ENCODE results near the gene SCUBE2. TPM values are rescaled to one million over a fixed set of nuclear protein-coding genes. Genes with fewer than 3 reads are reported as not detected.

The SCUBE2 gene
- total RNA-seq, 3 donors from 2014 or later, result 8.7 to 18.7 (median 15.9) TPM

DNA sequence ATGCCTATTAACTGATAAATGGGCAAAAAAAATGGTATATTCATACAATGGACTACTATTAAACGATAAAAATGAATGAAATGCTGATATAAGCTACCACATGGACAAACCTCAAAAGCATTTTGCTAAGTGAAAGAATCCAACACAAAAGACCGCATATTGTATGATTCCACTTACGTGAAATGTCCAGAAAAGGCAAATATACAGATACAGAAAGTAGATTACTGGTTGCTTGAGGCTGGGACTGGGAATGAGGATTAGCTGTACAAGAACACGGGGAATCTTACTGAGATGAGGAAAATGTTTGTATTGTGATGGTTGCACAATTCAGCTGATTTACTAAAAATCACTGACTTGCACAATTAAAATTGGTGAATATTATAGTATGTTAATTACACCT is 8.8 kb downstream of the SCUBE2 start:
- H3K9me3 ChIP-seq, result no peaks in the 10 kb centered on the region
- DNase-seq (no peak), ATAC-seq (no peak)
- H3K4me3 ChIP-seq, result no peak overlapping the region
- intact Hi-C loops (cut with DNase I, micrococcal nuclease), result no loop called here
- TF ChIP-seq, protein P1, sequence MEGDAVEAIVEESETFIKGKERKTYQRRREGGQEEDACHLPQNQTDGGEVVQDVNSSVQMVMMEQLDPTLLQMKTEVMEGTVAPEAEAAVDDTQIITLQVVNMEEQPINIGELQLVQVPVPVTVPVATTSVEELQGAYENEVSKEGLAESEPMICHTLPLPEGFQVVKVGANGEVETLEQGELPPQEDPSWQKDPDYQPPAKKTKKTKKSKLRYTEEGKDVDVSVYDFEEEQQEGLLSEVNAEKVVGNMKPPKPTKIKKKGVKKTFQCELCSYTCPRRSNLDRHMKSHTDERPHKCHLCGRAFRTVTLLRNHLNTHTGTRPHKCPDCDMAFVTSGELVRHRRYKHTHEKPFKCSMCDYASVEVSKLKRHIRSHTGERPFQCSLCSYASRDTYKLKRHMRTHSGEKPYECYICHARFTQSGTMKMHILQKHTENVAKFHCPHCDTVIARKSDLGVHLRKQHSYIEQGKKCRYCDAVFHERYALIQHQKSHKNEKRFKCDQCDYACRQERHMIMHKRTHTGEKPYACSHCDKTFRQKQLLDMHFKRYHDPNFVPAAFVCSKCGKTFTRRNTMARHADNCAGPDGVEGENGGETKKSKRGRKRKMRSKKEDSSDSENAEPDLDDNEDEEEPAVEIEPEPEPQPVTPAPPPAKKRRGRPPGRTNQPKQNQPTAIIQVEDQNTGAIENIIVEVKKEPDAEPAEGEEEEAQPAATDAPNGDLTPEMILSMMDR (IDR thresholded peaks at IDR 0.05), result no peak
- H3K36me3 ChIP-seq (ENCODE audit: low read depth), result no peaks in the 10 kb centered on the region
- H3K4me1 ChIP-seq (ENCODE audit: low read depth), result no peaks in the 10 kb centered on the region

DNA sequence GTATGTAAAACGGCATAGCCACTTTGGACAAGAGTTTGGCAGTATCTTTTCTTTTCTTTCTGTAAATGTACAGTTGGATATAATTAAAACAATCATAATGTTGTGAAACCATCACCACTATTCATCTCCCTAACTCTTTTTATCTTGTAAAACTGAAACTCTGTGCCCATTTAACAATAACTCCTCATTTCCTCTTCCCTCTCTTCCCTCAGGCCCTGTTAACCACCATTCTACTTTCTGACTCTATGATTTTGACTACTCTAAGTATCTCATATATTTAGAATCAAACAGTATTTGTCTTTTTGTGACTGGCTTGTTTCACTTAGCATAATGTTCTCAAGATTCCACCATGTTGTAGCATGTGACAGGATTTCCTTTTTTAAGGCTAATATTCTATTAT is 10.2 kb downstream of the SCUBE2 start:
- Histone ChIP-seq H3K9me3 (no peaks in the 10 kb centered on the region), H3K4me3 (no peak overlapping the region), H3K4me1 (ENCODE audit: low read depth) (no peaks in the 10 kb centered on the region), H3K36me3 (ENCODE audit: low read depth) (no peaks in the 10 kb centered on the region)
- TF ChIP-seq, protein P1 (IDR thresholded peaks at IDR 0.05), result no peak
- DNase-seq, result no peak
- intact Hi-C loops (cut with DNase I, micrococcal nuclease), result no loop called here
- ATAC-seq, result no peak

DNA sequence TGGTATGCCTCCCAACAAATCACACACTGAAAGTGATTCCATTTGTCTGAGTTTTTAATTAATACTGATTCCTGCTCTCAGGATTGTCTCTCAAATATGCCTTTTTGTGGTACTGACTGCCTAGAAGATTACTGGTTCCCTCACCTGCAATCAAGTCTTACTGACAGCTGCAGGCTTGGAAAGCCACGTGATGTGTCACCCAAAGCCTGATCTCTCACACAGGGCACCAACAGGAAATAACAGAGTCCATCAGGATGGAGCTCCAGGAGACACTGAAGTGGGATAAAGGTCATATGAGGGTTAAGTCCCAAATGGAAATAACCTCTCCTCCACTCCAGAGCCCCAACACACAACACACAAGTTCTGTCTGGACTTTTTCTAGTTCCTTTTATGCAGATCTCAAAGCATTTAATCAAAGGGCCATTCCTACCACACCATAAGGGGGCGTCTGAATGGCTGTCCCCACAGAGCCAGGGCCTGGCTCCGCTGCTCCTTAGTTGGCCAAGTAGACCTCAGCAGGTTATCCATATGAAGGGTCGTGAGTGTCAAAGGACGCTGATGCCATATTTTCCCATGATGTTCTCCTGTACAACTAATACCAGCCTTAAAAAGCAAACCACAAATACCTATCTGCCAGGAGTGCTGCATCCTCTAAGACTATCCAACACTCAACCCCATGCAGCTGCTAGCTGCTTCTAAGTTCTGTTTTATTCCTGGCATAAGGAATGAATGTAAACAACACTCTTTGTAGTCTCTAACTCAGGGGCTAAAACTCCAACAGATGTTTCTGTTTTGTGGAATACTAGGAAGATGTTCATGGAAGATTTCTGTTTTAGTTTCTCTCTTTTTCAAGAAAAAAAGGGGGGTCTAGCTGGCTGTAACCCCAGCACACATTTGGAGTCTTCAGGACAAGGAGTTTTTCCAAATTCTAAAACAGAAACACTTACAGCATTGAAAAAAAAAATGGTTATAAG is 13.0 kb downstream of the SCUBE2 start:
- TF ChIP-seq, protein P1 (IDR thresholded peaks at IDR 0.05), result no peak
- DNase-seq, result no peak
- ATAC-seq, result peak; percentile 64
- Histone ChIP-seq H3K4me1 (ENCODE audit: low read depth) (no peaks in the 10 kb centered on the region), H3K9me3 (no peaks in the 10 kb centered on the region), H3K4me3 (no peak overlapping the region), H3K36me3 (ENCODE audit: low read depth) (no peaks in the 10 kb centered on the region)
- intact Hi-C loops (cut with DNase I, micrococcal nuclease), result no loop called here

DNA sequence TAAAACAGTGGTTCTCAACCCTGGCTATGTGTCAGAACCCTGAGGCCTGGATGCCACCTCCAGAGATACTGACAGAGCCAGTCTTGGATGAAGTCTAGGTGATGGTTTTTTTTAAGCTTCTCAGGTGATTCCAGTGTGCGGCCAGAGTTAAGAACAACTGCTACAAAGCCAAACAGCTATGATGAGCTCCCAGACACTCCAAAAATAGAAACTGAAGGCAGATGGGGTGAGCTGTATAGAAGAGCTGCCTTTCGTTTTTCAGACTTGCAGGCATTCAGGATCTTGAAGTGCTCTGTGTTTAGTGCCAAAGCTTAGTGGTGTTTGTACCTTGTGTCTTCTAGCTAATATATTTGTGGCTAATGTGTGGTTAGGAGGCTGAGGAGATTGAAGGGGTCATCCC is 14.2 kb downstream of the SCUBE2 start:
- H3K9me3 ChIP-seq, result no peaks in the 10 kb centered on the region
- no peak for ATAC-seq
- H3K36me3 ChIP-seq (ENCODE audit: low read depth), result no peaks in the 10 kb centered on the region
- intact Hi-C loops (cut with DNase I, micrococcal nuclease), result no loop called here
- TF ChIP-seq, protein P1 (IDR thresholded peaks at IDR 0.05), result no peak
- no peak for DNase-seq
- H3K4me3 ChIP-seq, result no peak overlapping the region
- H3K4me1 ChIP-seq (ENCODE audit: low read depth), result no peaks in the 10 kb centered on the region

DNA sequence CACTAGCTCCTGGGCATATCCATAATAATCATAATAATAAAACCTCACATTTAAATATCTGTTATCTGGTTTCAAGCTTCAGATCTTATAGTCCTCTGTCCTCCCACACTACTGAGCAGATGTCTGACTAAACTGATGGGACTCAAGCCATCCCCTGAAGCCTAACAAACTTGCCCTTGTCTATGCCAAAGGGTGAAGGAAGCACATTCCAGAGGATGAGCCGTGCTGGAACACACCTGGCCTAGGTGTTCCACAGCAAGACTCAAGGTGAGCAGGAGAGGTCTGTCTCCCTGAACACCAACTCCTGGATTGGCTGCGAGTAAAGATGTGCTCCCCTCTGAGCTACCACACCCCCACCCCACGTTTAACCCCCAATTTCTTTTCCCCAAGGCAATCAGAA is 14.7 kb downstream of the SCUBE2 start:
- intact Hi-C loops (cut with DNase I, micrococcal nuclease), result no loop called here
- Histone ChIP-seq H3K36me3 (ENCODE audit: low read depth) (no peaks in the 10 kb centered on the region), H3K4me1 (ENCODE audit: low read depth) (no peaks in the 10 kb centered on the region), H3K9me3 (no peaks in the 10 kb centered on the region), H3K4me3 (no peak overlapping the region)
- no peak for ATAC-seq
- TF ChIP-seq, protein P1 (IDR thresholded peaks at IDR 0.05), result no peak
- DNase-seq, result no peak

All from mucosa of descending colon (tissue), 3 donors.